Neural cell (in vitro differentiated cells): ENCODE measurements around the gene ROR1. TPM values are rescaled to one million over a fixed set of nuclear protein-coding genes. Genes with fewer than 3 reads are reported as not detected.

Experiments
- H2AFZ ChIP-seq: fragments of 200-600, 300-800 bp; sonication (generic), shearing (Covaris generic); 2 replicates; pipeline ENCODE4 v1.6.0; 2014; ENCODE audit warnings: low read depth, mild to moderate bottlenecking, antibody characterized with exemption, low read length, moderate library complexity
- H3F3A ChIP-seq: fragments of 200-600 bp; shearing (Covaris generic); 2 replicates; pipeline ENCODE4 v1.6.1; 2016; ENCODE audit warnings: mild to moderate bottlenecking, moderate library complexity, mixed read lengths, antibody characterized with exemption, low read length; ENCODE audit not compliant: insufficient read depth, poor library complexity, severe bottlenecking
- H3K27ac ChIP-seq: fragments of 200-600, 300-800 bp; sonication (generic), shearing (Covaris generic); 2 replicates; pipeline ENCODE4 v1.5.1; 2014; ENCODE audit warnings: mild to moderate bottlenecking, low read length, moderate library complexity
- H3K27me3 ChIP-seq: fragments of 300-800, 200-600 bp; sonication (generic), shearing (Covaris generic); 2 replicates; pipeline ENCODE4 v1.6.0; 2014; ENCODE audit warnings: mild to moderate bottlenecking, low read depth, low read length, moderate library complexity; ENCODE audit not compliant: insufficient read depth
- H3K36me3 ChIP-seq: fragments of 300-800, 200-600 bp; sonication (generic), shearing (Covaris generic); 2 replicates; pipeline ENCODE4 v1.5.1; 2014; ENCODE audit warnings: mild to moderate bottlenecking, antibody characterized with exemption, low read length, moderate library complexity; ENCODE audit not compliant: insufficient read depth
- H3K4me2 ChIP-seq: fragments of 300-800, 200-600 bp; sonication (generic), shearing (Covaris generic); 2 replicates; pipeline ENCODE4 v1.6.0; 2014; ENCODE audit warnings: mild to moderate bottlenecking, low read length
- H3K4me3 ChIP-seq: fragments of 300-800, 200-600 bp; sonication (generic), shearing (Covaris generic); 2 replicates; pipeline ENCODE4 v1.5.1; 2014; ENCODE audit warnings: mild to moderate bottlenecking, low read length, moderate library complexity
- H3K79me2 ChIP-seq: fragments of 200-600 bp; shearing (Covaris generic); replicated peaks from 2 replicates; pipeline ENCODE4 v1.6.0; 2014; ENCODE audit warnings: mild to moderate bottlenecking, low read length, moderate library complexity; ENCODE audit not compliant: insufficient read depth
- H3K9ac ChIP-seq: fragments of 300-800, 200-600 bp; sonication (generic), shearing (Covaris generic); 2 replicates; pipeline ENCODE4 v1.6.1; 2016; ENCODE audit warnings: mild to moderate bottlenecking, low read length, mixed read lengths
- H3K9me2 ChIP-seq: fragments of 200-600 bp; shearing (Covaris generic); 2 replicates; pipeline ENCODE4 v1.6.1; 2016; ENCODE audit warnings: mild to moderate bottlenecking, low read length, mixed read lengths; ENCODE audit not compliant: insufficient read depth
- H3K9me3 ChIP-seq: fragments of 200-600, 300-800 bp; sonication (generic), shearing (Covaris generic); 2 replicates; pipeline ENCODE4 v1.6.1; 2016; ENCODE audit warnings: mild to moderate bottlenecking, mixed run types, low read length, moderate library complexity, mixed read lengths
- H4K20me1 ChIP-seq: fragments of 200-600 bp; shearing (Covaris generic); 2 replicates; pipeline ENCODE4 v1.6.1; 2016; ENCODE audit warnings: mild to moderate bottlenecking, mixed run types; ENCODE audit not compliant: insufficient read depth
- EP300 ChIP-seq: fragments of 450-650 bp; conservative IDR thresholded peaks from 2 replicates; pipeline ENCODE4 v1.6.1; 2014; ENCODE audit warnings: antibody characterized with exemption, mild to moderate bottlenecking, moderate library complexity; ENCODE audit not compliant: poor library complexity, severe bottlenecking
- EZH2 ChIP-seq: fragments of 200-600, 300-800 bp; shearing (Covaris generic), sonication (generic); IDR thresholded peaks from 2 replicates; pipeline ENCODE4 v1.6.1; 2014; ENCODE audit warnings: antibody characterized with exemption, low read length, borderline replicate concordance, mild to moderate bottlenecking; ENCODE audit not compliant: insufficient read depth, poor library complexity, severe bottlenecking
- MXI1 ChIP-seq: fragments of 450-650 bp; conservative IDR thresholded peaks from 2 replicates; pipeline ENCODE4 v1.6.1; 2014; ENCODE audit warnings: antibody characterized with exemption, mild to moderate bottlenecking; ENCODE audit not compliant: poor library complexity, severe bottlenecking
- POLR2AphosphoS5 ChIP-seq: IDR thresholded peaks from 2 replicates; pipeline ENCODE4 v1.6.1; 2012
- RAD21 ChIP-seq: fragments of 450-650 bp; conservative IDR thresholded peaks from 2 replicates; pipeline ENCODE4 v1.6.1; 2014; ENCODE audit warnings: antibody characterized with exemption, mild to moderate bottlenecking, moderate library complexity
- SMC3 ChIP-seq: fragments of 450-650 bp; conservative IDR thresholded peaks from 2 replicates; pipeline ENCODE4 v1.6.1; 2014; ENCODE audit warnings: antibody characterized with exemption, mild to moderate bottlenecking, moderate library complexity; ENCODE audit not compliant: poor library complexity
- TAF1 ChIP-seq: IDR thresholded peaks from 2 replicates; pipeline ENCODE4 v1.6.1; 2012; ENCODE audit warnings: low read depth
- polyA plus RNA-seq: library from polyadenylated mRNA; depleted of rRNA; stranded (reverse); fragments of >200 nt; gene quantifications from 2 replicates; pipeline ENCODE4 v1.2.3, GENCODE V29; 2014
- TF ChIP-seq, protein P1 (sequence below): IDR thresholded peaks from 2 replicates; pipeline ENCODE4 v1.6.1; 2012; ENCODE audit warnings: borderline replicate concordance
- TF ChIP-seq, protein P2 (sequence below): fragments of 450-650 bp; IDR thresholded peaks from 2 replicates; pipeline ENCODE4 v1.5.1; 2014; ENCODE audit warnings: antibody characterized with exemption, mild to moderate bottlenecking, moderate library complexity; ENCODE audit not compliant: poor library complexity, severe bottlenecking

ROR1 gene
- polyA plus RNA-seq, 1 donor from 2014 or later, result 0.27 TPM

DNA sequence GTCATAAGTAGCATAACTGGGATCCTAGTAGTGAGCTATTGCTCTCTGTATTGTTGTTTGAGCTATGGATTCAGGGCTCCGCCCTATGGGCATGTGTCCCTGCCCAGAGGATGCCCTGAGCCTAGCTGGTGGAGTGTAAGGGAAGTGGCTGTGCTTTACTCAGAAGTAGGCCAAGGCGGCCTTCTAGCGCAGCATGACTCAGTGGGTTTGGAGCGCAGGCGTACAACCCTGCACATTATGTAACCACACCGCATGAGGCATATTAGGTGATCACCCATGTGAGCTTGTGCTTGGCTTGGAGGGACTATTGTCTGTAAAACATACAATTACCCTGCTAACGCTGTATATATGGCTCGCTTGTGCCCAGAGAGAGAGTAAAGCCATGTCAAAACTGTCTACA is 418.5 kb downstream of the ROR1 start:
- Histone ChIP-seq H3K4me3 (no peak overlapping the region), H3K9me3 (no peaks in the 10 kb centered on the region), H3K9me2 (no peaks in the 10 kb centered on the region), H3K9ac (no peak overlapping the region), H2AFZ (no peak overlapping the region), H3K4me2 (no peak overlapping the region), H4K20me1 (no peaks in the 10 kb centered on the region), H3K27ac (no peak overlapping the region), H3K36me3 (no peaks in the 10 kb centered on the region), H3K79me2 (no peaks in the 10 kb centered on the region), H3K27me3 (no peaks in the 10 kb centered on the region), H3F3A (no peaks in the 10 kb centered on the region)
- TF ChIP-seq POLR2AphosphoS5 (no peak), SMC3 (no peak), EP300 (no peak), EZH2 (no peak), TAF1 (no peak), MXI1 (no peak), RAD21 (no peak)
- TF ChIP-seq, protein P1, sequence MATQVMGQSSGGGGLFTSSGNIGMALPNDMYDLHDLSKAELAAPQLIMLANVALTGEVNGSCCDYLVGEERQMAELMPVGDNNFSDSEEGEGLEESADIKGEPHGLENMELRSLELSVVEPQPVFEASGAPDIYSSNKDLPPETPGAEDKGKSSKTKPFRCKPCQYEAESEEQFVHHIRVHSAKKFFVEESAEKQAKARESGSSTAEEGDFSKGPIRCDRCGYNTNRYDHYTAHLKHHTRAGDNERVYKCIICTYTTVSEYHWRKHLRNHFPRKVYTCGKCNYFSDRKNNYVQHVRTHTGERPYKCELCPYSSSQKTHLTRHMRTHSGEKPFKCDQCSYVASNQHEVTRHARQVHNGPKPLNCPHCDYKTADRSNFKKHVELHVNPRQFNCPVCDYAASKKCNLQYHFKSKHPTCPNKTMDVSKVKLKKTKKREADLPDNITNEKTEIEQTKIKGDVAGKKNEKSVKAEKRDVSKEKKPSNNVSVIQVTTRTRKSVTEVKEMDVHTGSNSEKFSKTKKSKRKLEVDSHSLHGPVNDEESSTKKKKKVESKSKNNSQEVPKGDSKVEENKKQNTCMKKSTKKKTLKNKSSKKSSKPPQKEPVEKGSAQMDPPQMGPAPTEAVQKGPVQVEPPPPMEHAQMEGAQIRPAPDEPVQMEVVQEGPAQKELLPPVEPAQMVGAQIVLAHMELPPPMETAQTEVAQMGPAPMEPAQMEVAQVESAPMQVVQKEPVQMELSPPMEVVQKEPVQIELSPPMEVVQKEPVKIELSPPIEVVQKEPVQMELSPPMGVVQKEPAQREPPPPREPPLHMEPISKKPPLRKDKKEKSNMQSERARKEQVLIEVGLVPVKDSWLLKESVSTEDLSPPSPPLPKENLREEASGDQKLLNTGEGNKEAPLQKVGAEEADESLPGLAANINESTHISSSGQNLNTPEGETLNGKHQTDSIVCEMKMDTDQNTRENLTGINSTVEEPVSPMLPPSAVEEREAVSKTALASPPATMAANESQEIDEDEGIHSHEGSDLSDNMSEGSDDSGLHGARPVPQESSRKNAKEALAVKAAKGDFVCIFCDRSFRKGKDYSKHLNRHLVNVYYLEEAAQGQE, result no peak
- TF ChIP-seq, protein P2, sequence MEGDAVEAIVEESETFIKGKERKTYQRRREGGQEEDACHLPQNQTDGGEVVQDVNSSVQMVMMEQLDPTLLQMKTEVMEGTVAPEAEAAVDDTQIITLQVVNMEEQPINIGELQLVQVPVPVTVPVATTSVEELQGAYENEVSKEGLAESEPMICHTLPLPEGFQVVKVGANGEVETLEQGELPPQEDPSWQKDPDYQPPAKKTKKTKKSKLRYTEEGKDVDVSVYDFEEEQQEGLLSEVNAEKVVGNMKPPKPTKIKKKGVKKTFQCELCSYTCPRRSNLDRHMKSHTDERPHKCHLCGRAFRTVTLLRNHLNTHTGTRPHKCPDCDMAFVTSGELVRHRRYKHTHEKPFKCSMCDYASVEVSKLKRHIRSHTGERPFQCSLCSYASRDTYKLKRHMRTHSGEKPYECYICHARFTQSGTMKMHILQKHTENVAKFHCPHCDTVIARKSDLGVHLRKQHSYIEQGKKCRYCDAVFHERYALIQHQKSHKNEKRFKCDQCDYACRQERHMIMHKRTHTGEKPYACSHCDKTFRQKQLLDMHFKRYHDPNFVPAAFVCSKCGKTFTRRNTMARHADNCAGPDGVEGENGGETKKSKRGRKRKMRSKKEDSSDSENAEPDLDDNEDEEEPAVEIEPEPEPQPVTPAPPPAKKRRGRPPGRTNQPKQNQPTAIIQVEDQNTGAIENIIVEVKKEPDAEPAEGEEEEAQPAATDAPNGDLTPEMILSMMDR, result no peak

DNA sequence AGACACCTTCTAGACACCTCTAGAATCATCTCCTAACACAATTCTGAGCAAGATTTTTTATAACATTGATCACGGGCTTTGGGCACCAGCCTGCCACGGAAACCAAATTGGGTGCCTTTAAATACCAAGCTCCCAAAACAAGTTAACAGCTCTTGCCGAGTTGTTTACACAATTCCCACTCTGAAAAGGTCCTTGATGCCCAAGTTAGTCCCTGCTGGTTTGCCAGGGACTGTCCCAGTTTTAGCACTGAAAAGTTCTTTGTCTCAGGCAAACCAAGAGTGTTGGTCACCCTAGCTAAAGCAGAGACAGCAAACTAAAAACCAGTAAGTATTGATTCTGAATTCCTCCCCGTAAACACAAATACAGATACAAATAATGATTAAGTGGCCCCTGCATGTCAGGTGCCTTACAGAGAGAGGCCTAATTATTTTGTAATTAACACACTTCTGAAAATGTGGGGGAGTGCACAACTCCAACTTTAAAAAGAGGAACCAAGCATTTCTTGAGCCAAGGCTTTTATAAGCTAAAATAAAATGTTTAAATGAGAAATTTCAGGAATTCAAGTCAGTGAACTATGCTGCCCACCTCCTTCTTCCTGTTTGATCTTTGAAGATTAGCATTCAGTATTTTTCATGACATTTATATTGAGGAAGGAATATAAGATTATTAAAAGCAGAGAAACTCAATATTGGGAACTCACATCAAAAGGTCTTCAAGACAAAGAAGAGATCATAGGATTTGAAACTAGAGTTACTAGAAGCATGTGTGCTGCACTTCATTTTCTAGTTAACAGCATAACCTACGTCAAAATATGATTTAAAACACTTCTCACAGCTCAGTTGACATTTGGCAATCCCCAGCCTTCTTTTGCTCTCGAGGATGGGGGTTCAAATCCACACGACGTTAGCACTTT is 420.6 kb downstream of the ROR1 start:
- H3K36me3 ChIP-seq, result no peaks in the 10 kb centered on the region
- H3K9me2 ChIP-seq, result no peaks in the 10 kb centered on the region
- H4K20me1 ChIP-seq, result no peaks in the 10 kb centered on the region
- H3F3A ChIP-seq, result no peaks in the 10 kb centered on the region
- H3K27ac ChIP-seq, result no peak overlapping the region
- no peaks in the 10 kb centered on the region for H3K9me3 ChIP-seq
- H3K4me3 ChIP-seq, result no peak overlapping the region
- H2AFZ ChIP-seq, result no peak overlapping the region
- no peak overlapping the region for H3K9ac ChIP-seq
- H3K27me3 ChIP-seq, result no peaks in the 10 kb centered on the region
- H3K4me2 ChIP-seq, result no peak overlapping the region
- TF ChIP-seq MXI1 (no peak), SMC3 (no peak), POLR2AphosphoS5 (no peak), EP300 (no peak), RAD21 (no peak), TAF1 (no peak), EZH2 (no peak)
- TF ChIP-seq, protein P1, result no peak
- TF ChIP-seq, protein P2, result no peak
- H3K79me2 ChIP-seq, result no peaks in the 10 kb centered on the region
